HG03280 (cell line): ENCODE results near the gene LRRTM1.

Experiments
- ATAC-seq: cut with Tn5 transposase; IDR thresholded peaks from one replicate; pipeline ENCODE4 v1.9.1; 2021; ENCODE audit warnings: mild to moderate bottlenecking, moderate library complexity; ENCODE audit not compliant: unreplicated experiment

Gene LRRTM1

DNA sequence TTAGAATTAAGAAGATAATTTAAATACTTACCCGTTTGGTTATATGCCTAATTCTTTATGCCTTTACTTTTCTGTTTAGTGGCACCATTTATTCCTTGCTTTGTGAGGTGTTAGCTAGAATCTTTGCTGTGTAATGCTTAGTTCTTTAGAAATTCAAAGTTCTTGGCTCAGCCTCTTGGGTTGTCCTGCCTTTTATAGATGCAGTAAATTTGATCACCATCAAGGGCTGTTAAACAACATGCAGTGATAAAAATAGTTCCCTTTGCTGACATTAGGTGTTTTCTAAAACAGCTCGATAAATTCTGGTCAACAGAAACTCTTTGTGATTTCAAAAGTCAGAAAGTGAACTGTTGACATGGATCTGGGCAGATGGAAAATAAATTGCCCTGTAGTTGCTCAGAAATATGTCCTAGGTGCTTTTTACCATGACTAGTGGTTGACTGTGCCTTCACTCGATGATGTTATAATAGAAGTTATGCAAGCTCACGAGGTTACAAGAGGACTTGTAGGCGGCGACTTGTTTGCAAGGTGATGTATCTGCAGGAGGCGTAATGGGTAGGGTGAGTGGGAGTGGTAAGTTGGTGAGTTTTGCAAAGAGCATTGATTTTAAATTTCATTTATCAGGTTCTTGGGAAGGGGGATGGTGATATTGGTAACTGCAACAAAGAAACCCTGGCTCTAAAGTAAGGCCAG lies 52.1 kb downstream of the LRRTM1 start:
- ATAC-seq: no peak
